Keratinocyte (primary cell): Measurements from ENCODE around the gene HOXA6. TPM values are rescaled to one million over a fixed set of nuclear protein-coding genes. Genes with fewer than 3 reads are reported as not detected.

ENCODE experiments used
- DNase-seq: peaks from one replicate; pipeline ENCODE4 v3.0.0-alpha.2; 2011; ENCODE audit warnings: low read depth, missing footprints, low spot score
- FAIRE-seq: peaks from 2 replicates; lab custom pipeline; 2011; peaks lifted over from hg19 to GRCh38; lab: Jason Lieb, UNC
- H2AFZ ChIP-seq: 2 replicates; pipeline ENCODE4 v1.6.0; 2012; ENCODE audit warnings: low read length, control low read depth, inconsistent platforms; ENCODE audit not compliant: control insufficient read depth
- H3K27ac ChIP-seq: 2 replicates; pipeline ENCODE4 v1.5.1; 2011; ENCODE audit warnings: low read length; ENCODE audit not compliant: control insufficient read depth, insufficient read depth
- H3K27me3 ChIP-seq: 3 replicates; pipeline ENCODE4 v1.6.0; 2011; ENCODE audit warnings: low read length; ENCODE audit not compliant: control insufficient read depth, insufficient read depth; ENCODE audit errors: extremely low read depth
- H3K36me3 ChIP-seq, 2 experiments: 2 replicates in 1 of 2; 3 replicates in 1 of 2; pipeline ENCODE4 v1.5.1; 2011; ENCODE audit warnings: low read length in 2 of 2, mild to moderate bottlenecking in 1 of 2; ENCODE audit not compliant: control insufficient read depth in 2 of 2, insufficient read depth in 2 of 2; ENCODE audit errors: extremely low read depth in 1 of 2
- H3K4me1 ChIP-seq: 3 replicates; pipeline ENCODE4 v1.5.1; 2011; ENCODE audit warnings: low read length; ENCODE audit not compliant: control insufficient read depth, insufficient read depth; ENCODE audit errors: extremely low read depth
- H3K4me2 ChIP-seq: 3 replicates; pipeline ENCODE4 v1.6.0; 2011; ENCODE audit warnings: low read depth, low read length; ENCODE audit not compliant: control insufficient read depth, insufficient read depth; ENCODE audit errors: extremely low read depth
- H3K4me3 ChIP-seq, 3 experiments: fragments of 200-600 bp in 1 of 3; sonication (generic) in 1 of 3; 2 replicates in 2 of 3; 3 replicates in 1 of 3; pipeline ENCODE4 v1.5.1; 2011 to 2016; ENCODE audit warnings: low read length in 3 of 3, mild to moderate bottlenecking in 3 of 3, control low read depth in 2 of 3, inconsistent platforms in 1 of 3, low read depth in 1 of 3, mixed read lengths in 1 of 3, mixed run types in 1 of 3, moderate library complexity in 1 of 3; ENCODE audit not compliant: control insufficient read depth in 2 of 3, insufficient read depth in 2 of 3; ENCODE audit errors: extremely low read depth in 1 of 3
- H3K79me2 ChIP-seq: 2 replicates; pipeline ENCODE4 v1.6.0; 2012; ENCODE audit warnings: low read length; ENCODE audit not compliant: control insufficient read depth, insufficient read depth
- H3K9ac ChIP-seq: 3 replicates; pipeline ENCODE4 v1.6.0; 2011; ENCODE audit warnings: low read length; ENCODE audit not compliant: control insufficient read depth, insufficient read depth; ENCODE audit errors: extremely low read depth
- H3K9me1 ChIP-seq: 3 replicates; pipeline ENCODE4 v1.6.0; 2011; ENCODE audit warnings: low read length; ENCODE audit not compliant: control insufficient read depth, insufficient read depth; ENCODE audit errors: extremely low read depth
- H3K9me3 ChIP-seq: 2 replicates; pipeline ENCODE4 v1.5.1; 2012; ENCODE audit warnings: low read depth, low read length; ENCODE audit not compliant: control insufficient read depth
- H4K20me1 ChIP-seq: 3 replicates; pipeline ENCODE4 v1.6.0; 2011; ENCODE audit warnings: low read length; ENCODE audit not compliant: control insufficient read depth, insufficient read depth; ENCODE audit errors: extremely low read depth
- CTCF ChIP-seq, 3 experiments: IDR thresholded peaks in 1 of 3; conservative IDR thresholded peaks in 1 of 3; optimal IDR thresholded peaks in 1 of 3; 2 replicates in 2 of 3; 3 replicates in 1 of 3; pipeline versions ENCODE3 to v1.5.1; 2011; ENCODE audit warnings: low read length in 3 of 3, mild to moderate bottlenecking in 3 of 3, moderate library complexity in 2 of 3, control low read depth in 1 of 3, inconsistent platforms in 1 of 3; ENCODE audit not compliant: insufficient read depth in 2 of 3; ENCODE audit errors: extremely low read depth in 1 of 3
- EZH2 ChIP-seq: IDR thresholded peaks from one replicate; pipeline ENCODE4 v1.6.1; 2012; ENCODE audit warnings: inconsistent platforms, mild to moderate bottlenecking, low read length, moderate library complexity
- dilution Hi-C: fragments of 300-500 bp; cut with MboI; formaldehyde crosslinking; loops from one replicate; pipeline ENCODE4 v1.7.0; 2020; ENCODE audit warnings: low sequenced_read_pairs; ENCODE audit not compliant: extremely low pct_ligation_motif_present
- polyA plus RNA-seq, 5 experiments: library from polyadenylated mRNA; depleted of rRNA in 3 of 5; stranded (reverse) in 3 of 5; stranded (forward) in 1 of 5; unstranded in 1 of 5; fragments of >200 nt; gene quantifications; 1 replicate in 1 of 5; 2 replicates in 3 of 5; 3 replicates in 1 of 5; pipeline versions ENCODE4 v1.2.1 to v1.2.3, GENCODE V29; 2011 to 2012; ENCODE audit warnings: missing spikeins in 2 of 5, low read depth in 1 of 5, low replicate concordance in 1 of 5

HOXA6 gene
- polyA plus RNA-seq, 1 donor (not counting 4 experiments of a cell fraction or from before 2014, with no cell fraction given): 0.54 TPM

- Histone ChIP-seq H3K36me3 (no peaks in the 10 kb centered on the region), H3K27ac (peak overlapping the region; percentile 87), H3K4me1 (peaks cover 77% of the 10 kb centered on the region), H3K9ac (peak overlapping the region; percentile 93), H3K9me3 (no peaks in the 10 kb centered on the region), H3K27me3 (no peaks in the 10 kb centered on the region), H3K4me3 (peak overlapping the region; percentile 60 to 83 (median 74)), H3K4me2 (peak overlapping the region; percentile 98), H3K79me2 (peaks cover 81% of the 10 kb centered on the region), H2AFZ (peak overlapping the region; percentile 82), H4K20me1 (no peaks in the 10 kb centered on the region), H3K9me1 (no peaks in the 10 kb centered on the region)
- no peak for TF ChIP-seq EZH2
- TF ChIP-seq CTCF (optimal IDR thresholded peaks at IDR 0.05 in 1 of 3, IDR thresholded peaks at IDR 0.05 in 1 of 3, conservative IDR thresholded peaks at IDR 0.05 in 1 of 3; ENCODE audit: extremely low read depth in 1 of 3, insufficient read depth in 2 of 3, low read length in 3 of 3): peak in 2 of 3 experiments; percentile 75 to 92
- DNase-seq: no peak
- FAIRE-seq: no peak
- dilution Hi-C loops: no loop called here
Observed at GRCh38 chr7:27150568-27151340, 3.2 kb upstream of the HOXA6 start.

GRCh38 chr7:27149842-27150567 is 2.4 kb upstream of the HOXA6 start:
- no peaks in the 10 kb centered on the region for H3K9me1 ChIP-seq
- no peaks in the 10 kb centered on the region for H3K9me3 ChIP-seq
- no peak for DNase-seq
- peak overlapping the region; percentile 81 for H2AFZ ChIP-seq
- H3K79me2 ChIP-seq: peaks cover 82% of the 10 kb centered on the region
- no peaks in the 10 kb centered on the region for H4K20me1 ChIP-seq
- H3K27me3 ChIP-seq: no peaks in the 10 kb centered on the region
- peaks cover 0 to 2% of the 10 kb centered on the region in 2 experiments for H3K36me3 ChIP-seq
- peak overlapping the region; percentile 60 to 83 (median 74) for H3K4me3 ChIP-seq
- dilution Hi-C loops: no loop called here
- H3K4me2 ChIP-seq: peak overlapping the region; percentile 98
- no peak for FAIRE-seq
- H3K4me1 ChIP-seq: peaks cover 73% of the 10 kb centered on the region
- peak overlapping the region; percentile 87 for H3K27ac ChIP-seq
- H3K9ac ChIP-seq: peak overlapping the region; percentile 93
- TF ChIP-seq EZH2 (no peak), CTCF (optimal IDR thresholded peaks at IDR 0.05 in 1 of 3, IDR thresholded peaks at IDR 0.05 in 1 of 3, conservative IDR thresholded peaks at IDR 0.05 in 1 of 3; ENCODE audit: extremely low read depth in 1 of 3, insufficient read depth in 2 of 3, low read length in 3 of 3) (no peak)
